Fibroblast of mammary gland (primary cell): ENCODE data around the gene TLR4.
A peak's percentile ranks its signal among the peaks of the same experiment; 100 is the strongest.

Experiments used
- DNase-seq: peaks from one replicate; pipeline ENCODE4 v3.0.0-alpha.2; 2010; ENCODE audit warnings: low read depth
- H3K4me3 ChIP-seq: 2 replicates; pipeline ENCODE4 v1.5.1; 2011; ENCODE audit warnings: low read depth, mild to moderate bottlenecking, low read length, moderate library complexity; ENCODE audit not compliant: control insufficient read depth
- CTCF ChIP-seq: conservative IDR thresholded peaks from 2 replicates; pipeline ENCODE4 v1.5.1; 2011; ENCODE audit warnings: low read depth, low read length, inconsistent platforms; ENCODE audit not compliant: control insufficient read depth, insufficient read depth

TLR4 gene

GRCh38 chr9:117746263-117746662 is 42.1 kb downstream of the TLR4 start:
- no peak for DNase-seq
- no peak for TF ChIP-seq CTCF
- H3K4me3 ChIP-seq, result no peak overlapping the region

GRCh38 chr9:117747386-117747970 is 43.3 kb downstream of the TLR4 start:
- DNase-seq, result no peak
- TF ChIP-seq CTCF, result no peak
- no peak overlapping the region for H3K4me3 ChIP-seq

- DNase-seq, result no peak
- no peak for TF ChIP-seq CTCF
- no peak overlapping the region for H3K4me3 ChIP-seq
These were observed 46.2 kb downstream of the TLR4 start for GRCh38 chr9:117750401-117750800.

GRCh38 chr9:117752894-117753293 is 48.7 kb downstream of the TLR4 start:
- no peak for DNase-seq
- H3K4me3 ChIP-seq, result no peak overlapping the region
- TF ChIP-seq CTCF, result no peak

GRCh38 chr9:117757561-117758190 is 53.5 kb downstream of the TLR4 start:
- DNase-seq, result no peak
- TF ChIP-seq CTCF, result no peak
- no peak overlapping the region for H3K4me3 ChIP-seq

- no peak for TF ChIP-seq CTCF
- no peak overlapping the region for H3K4me3 ChIP-seq
- DNase-seq, result peak; percentile 33
These were observed 59.1 kb downstream of the TLR4 start for GRCh38 chr9:117763314-117763713.
